Activated CD4-positive, alpha-beta T cell treated with anti-CD3 and anti-CD28 coated beads, Interleukin-10, Interleukin-2, amounts not matched to agents 100 ng/mL and 50 ng/mL, durations not matched to agents 16 hours and 8 hours (primary cell): ENCODE results near the gene PLCB1.
"Not testable (repeated sequence)": the region's sequence is repeated elsewhere in the genome, so short reads cannot be mapped to it uniquely, and the experiment has no call there.

Experiments
- DNase-seq: peaks from one replicate; pipeline ENCODE4 v3.0.0-alpha.2; 2020

PLCB1 gene

DNA sequence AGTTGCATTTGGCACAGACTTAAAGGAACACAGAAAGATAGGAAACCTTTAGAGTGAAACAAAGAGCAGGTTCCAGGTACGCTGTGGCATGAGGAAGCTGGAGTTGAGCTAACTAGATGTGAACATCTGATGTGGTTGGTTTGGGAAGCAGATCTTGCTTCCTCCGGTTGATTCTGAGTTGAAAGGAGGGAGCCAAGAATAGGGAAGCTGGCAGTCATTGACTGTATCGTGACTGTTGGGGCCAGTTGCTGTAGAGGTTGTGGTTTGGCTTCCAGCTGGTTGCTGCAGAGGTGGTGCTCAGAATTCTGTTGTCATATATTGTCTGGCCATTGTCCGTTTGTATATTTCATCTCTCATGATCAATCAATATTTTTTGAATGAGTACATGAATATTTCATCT is 325.9 kb downstream of the PLCB1 start:
- DNase-seq, result no peak

DNA sequence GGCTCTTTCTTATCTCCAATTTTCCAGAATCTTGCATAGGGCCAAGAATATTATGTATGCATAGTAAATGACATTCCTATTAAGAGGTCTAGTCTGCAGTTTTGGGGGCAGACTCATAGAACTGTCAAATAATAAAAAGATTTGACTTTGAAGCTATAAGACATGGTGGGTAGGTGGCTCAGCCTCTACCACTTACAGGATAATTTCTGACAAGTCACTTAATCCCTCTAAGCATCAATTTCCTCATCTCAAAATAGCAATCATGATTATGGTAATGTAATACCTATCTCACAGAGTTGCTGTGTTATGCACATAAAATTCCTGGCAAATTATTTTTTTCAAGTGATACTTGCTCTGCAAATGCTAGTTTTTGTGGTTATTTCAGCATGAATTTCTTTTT is 329.1 kb downstream of the PLCB1 start:
- DNase-seq, result no peak

DNA sequence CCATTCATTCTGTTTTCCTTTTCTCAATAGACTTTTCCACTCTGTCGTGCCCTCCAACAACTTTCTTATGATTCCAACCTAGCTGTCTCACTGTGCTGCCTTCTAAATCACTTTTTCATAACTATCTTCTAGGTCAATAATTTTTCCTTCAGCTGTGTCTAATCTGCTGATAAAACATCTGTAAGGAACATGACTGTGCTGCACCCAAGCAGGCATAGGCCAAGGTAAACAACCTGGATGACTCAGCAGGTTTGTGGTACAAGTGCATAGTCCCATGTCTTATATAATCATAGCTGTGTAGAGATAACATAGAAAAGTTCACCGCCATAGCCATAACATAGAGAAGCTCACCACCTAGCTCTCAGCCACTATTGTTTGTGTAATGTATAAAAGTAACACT is 332.3 kb downstream of the PLCB1 start:
- no peak for DNase-seq

DNA sequence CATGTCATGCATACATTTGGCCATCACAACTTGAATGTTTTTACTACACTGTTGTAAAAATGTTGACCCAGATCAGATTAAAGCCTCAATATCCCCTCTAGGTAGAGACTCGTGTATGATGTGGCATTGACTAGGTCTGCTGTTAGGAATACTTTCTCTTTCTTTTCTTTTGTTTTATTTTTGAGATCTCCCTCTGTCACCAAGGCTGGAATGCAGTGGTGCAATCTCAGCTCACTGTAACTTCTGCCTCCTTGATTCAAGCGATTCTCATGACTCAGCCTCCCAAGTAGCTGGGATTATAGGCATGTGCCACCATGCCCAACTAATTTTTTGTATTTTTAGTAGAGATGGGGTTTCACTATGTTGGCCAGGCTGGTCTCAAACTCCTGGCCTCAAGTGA is 334.7 kb downstream of the PLCB1 start:
- DNase-seq, result not testable (repeated sequence)

- DNase-seq, result no peak
These were observed 338.1 kb downstream of the PLCB1 start for GRCh38 chr20:8470156-8470555.

DNA sequence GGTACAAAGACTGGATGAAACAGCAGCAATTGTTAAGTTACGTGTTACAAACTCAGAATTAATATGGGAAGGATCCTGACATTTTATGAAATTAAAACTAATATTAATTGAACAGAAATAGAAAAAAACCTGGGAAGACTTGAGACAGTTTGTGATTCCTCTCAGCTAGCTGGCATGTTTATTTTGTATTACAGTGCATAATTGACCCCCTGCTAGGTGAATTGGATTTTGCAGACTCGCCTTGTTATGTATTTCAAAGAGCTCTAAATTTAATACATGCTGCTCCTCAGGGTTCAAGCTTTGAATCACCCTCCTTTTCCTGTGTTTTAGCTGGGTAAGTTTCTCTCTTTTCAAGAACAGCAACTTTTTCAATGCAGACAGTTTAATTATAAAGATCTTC is 339.4 kb downstream of the PLCB1 start:
- no peak for DNase-seq

GRCh38 chr20:8473459-8473858 is 341.4 kb downstream of the PLCB1 start:
- DNase-seq, result no peak

GRCh38 chr20:8474027-8474668 is 342.1 kb downstream of the PLCB1 start:
- no peak for DNase-seq

GRCh38 chr20:8476021-8476420 is 344.0 kb downstream of the PLCB1 start:
- DNase-seq, result no peak

GRCh38 chr20:8480597-8480996 is 348.5 kb downstream of the PLCB1 start:
- DNase-seq, result no peak

DNA sequence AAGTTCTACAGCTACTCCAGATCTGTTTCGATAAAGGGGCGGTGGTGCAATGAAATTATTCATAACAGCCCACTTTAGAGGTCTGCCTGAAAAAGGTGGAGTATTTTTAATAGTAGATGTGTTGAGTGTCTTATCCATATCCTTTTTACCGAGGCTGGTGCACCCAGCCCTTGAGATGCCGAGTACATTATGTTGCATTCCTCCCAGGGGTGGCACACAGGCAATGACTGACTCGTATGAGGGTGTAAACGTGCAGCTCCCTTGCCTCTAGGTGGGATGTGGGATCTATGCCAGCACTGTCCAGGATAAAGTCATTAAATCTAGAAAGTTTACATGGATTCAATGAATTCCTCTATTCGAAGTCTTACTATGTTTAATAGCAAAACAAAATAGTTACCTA is 355.6 kb downstream of the PLCB1 start:
- no peak for DNase-seq

- DNase-seq, result no peak
These were observed 357.2 kb downstream of the PLCB1 start for GRCh38 chr20:8489094-8489883.

GRCh38 chr20:8490076-8490830 is 358.2 kb downstream of the PLCB1 start:
- no peak for DNase-seq

- no peak for DNase-seq
These were observed 360.1 kb downstream of the PLCB1 start for GRCh38 chr20:8492173-8492572.

GRCh38 chr20:8498571-8498970 is 366.5 kb downstream of the PLCB1 start:
- DNase-seq, result no peak

DNA sequence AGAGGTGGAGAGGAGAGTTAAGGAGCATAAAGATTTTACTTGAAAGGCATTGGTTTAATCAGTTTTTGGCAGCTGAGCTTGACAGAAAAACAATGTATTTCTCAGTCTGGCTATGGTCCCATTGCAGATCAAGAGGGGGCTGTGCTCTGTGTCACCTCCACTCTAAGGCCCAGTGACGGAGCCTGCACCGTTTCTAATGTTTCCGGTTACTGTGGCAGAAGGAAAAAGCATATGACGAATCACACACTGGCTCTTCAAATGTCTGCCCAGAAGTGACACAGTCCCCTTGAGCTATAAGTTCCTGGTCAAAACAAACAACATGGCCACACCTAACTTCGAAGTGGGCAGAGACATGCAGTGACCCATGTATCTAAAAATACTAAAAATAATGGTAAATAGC is 372.0 kb downstream of the PLCB1 start:
- no peak for DNase-seq

DNA sequence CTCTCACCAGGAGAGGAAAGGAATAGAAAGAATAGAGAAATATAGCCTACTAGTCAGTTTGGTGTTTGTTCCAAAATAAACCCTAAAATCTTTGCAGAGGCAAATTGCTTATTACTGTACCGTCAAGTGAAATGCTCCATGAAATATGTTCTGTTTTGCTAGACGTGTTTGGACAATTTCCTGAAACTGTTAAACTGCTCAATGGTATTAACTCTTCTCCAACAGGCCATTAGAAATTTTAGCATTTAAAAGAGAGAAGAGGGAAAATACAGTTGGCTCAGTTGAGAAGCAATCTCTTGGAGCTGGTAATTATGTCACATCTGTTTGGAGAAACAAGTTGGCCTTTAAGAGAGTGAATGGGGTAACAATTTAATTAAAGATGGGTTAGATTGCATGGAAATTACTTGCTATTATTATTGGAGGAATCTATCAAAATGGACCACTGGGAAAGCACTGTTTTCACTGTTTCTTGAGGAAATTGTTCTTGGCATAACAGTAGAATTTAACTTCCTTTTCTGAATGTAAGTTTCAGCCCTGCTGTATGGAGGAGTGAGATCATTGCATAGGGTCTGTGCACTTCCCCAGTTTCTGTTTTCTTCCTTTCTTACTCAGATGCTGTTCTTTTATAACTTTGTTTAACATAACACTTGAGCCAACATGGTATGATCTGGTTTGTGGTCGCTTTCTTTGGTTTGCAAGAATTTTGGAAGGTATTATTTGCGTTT is 373.6 kb downstream of the PLCB1 start:
- no peak for DNase-seq

DNA sequence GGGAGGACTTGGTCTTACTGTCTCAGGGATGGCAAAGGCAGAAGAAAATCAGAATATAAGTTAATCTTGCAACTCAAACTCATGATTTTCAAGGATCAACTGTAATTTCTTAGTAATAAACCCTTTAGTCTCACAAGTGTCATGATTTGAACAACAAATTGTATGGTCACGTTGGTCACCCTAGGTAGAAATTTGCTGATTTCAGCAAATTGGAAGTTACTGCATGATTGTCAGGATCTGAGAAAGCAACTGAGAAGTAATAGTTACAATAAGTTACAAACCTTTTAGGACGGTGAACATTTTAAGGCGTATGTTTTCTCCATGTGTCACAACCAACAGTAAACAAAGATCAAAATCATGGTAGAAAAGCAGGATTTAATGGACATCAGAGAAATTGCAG is 375.2 kb downstream of the PLCB1 start:
- DNase-seq, result no peak

DNA sequence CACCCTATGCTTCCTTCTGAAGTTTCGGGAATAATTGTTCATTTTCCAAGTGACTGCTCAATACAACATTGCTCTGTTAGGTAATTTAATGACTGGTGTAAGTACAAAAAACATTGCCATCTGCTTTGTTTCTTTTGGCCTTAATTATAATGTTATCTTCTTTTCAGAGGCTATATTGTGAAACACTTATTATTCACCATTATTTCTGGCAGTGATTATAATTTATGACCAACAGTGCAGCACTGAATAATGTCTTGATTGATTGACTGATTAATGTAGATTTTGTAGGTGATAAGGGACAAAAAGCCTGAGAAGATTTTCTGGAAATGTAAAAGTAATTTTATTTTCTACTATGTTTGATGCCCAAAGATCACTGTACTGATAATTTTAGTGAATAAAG is 377.7 kb downstream of the PLCB1 start:
- no peak for DNase-seq

DNA sequence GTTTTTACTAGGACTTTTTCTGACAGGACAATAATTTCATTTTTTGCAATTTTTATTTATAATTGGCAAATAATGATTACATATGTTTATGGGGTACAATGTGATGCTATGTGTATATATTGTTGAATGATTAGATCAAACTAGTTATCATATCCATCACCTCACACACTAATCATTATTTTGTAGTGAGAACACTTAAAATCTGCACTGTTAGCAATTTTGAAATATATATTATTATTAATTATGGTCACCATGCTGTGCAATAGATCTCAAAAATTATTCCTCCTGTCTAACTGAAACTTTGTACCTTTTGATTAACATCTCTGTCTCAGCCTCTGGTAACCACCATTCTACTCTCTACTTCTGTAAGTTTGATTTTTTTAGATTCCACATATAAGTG is 378.7 kb downstream of the PLCB1 start:
- DNase-seq, result no peak

DNA sequence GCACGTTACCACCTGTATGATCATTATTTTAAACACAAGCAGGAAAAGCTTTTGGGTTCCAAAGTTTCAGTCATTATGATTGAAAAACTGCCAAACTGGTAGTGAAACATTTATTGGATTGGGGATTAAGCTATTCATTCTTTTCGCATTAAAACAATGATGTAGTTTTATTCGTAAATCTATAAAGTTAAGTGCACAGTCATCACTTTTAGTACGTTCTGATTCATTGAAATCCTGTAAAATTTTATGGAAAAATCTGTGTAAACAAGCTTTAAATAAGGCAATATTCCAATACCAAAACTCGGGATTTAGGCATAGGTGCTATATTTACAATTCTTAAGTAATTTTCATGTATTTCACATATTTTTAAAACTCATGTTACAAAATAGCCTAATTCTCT is 379.9 kb downstream of the PLCB1 start:
- no peak for DNase-seq

DNA sequence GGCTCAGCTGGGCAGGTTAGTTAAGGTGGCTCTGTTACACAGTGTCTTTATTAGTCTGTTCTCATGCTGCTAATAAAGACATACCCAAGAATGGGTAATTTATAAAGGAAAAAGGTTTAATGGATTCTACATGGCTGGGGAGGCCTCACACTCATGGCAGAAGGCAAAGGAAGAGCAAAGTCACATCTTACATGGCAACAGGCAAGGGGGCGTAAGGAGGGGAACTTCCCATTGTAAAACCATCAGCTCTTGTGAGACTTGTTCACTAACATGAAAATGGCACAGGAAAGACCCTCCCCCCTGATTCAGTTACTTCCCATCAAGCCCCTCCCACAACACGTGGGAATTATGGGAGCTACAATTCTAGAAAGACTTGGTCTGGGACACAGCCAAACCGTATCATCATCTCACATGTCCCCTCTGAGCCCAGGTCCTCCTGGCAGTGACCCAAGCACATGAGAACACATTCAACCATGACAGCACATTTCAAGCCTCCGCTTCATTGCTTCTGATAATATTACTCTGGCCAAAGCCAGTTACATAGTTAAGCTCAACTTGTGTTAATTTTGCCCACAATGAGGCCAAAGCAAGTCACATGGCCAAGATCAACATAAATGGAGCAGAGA is 383.9 kb downstream of the PLCB1 start:
- no peak for DNase-seq

DNA sequence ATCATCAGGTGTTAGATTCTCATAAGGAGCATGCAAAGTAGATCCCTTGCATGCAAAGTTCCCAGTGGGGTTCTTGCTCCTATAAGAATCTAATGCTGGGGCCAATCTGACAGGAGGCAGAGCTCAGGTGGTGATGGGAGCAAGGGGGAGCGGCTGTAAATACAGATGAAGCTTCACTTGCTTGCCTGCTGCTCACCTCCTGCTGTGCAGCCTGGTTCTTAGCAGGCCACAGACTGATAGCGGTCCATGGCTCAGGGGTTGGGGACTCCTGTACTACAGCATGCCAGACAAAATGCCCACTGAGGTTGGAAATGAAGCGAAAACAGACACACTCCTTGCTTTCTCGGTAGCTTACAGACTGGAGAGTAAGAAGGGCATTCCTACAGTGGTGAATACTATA is 386.8 kb downstream of the PLCB1 start:
- DNase-seq, result no peak
